Parathyroid adenoma (tissue), 2 donors: ENCODE data around the gene WSCD2.

ENCODE experiments used
- H2AFZ ChIP-seq: fragments of 300-600 bp; sonication (generic); one replicate; pipeline ENCODE4 v1.7.0; 2017; ENCODE audit warnings: antibody characterized with exemption, mild to moderate bottlenecking
- H3K27ac ChIP-seq: fragments of 300-600 bp; sonication (generic); one replicate; pipeline ENCODE4 v1.7.0; 2017
- H3K27me3 ChIP-seq: fragments of 300-600 bp; sonication (generic); one replicate; pipeline ENCODE4 v1.7.0; 2017; ENCODE audit warnings: low read length; ENCODE audit not compliant: control insufficient read depth, insufficient read depth
- H3K36me3 ChIP-seq: fragments of 300-600 bp; sonication (generic); one replicate; pipeline ENCODE4 v1.7.0; 2017; ENCODE audit warnings: low read length; ENCODE audit not compliant: control insufficient read depth, insufficient read depth
- H3K4me1 ChIP-seq: fragments of 300-600 bp; sonication (generic); one replicate; pipeline ENCODE4 v1.7.0; 2017; ENCODE audit warnings: control low read depth
- H3K4me2 ChIP-seq: fragments of 300-600 bp; sonication (generic); one replicate; pipeline ENCODE4 v1.7.0; 2017; ENCODE audit warnings: low read length
- H3K4me3 ChIP-seq: fragments of 300-600 bp; sonication (generic); one replicate; pipeline ENCODE4 v1.7.0; 2017; ENCODE audit warnings: low read depth, low read length
- H3K79me2 ChIP-seq: fragments of 300-600 bp; sonication (generic); one replicate; pipeline ENCODE4 v1.7.0; 2017; ENCODE audit warnings: control low read depth
- H3K9ac ChIP-seq: fragments of 300-600 bp; sonication (generic); one replicate; pipeline ENCODE4 v1.7.0; 2017; ENCODE audit warnings: mild to moderate bottlenecking
- H3K9me3 ChIP-seq: fragments of 300-600 bp; sonication (generic); one replicate; pipeline ENCODE4 v1.7.0; 2017; ENCODE audit warnings: low read length; ENCODE audit not compliant: control insufficient read depth
- CTCF ChIP-seq: fragments of 300-600 bp; sonication (generic); IDR thresholded peaks from one replicate; pipeline ENCODE4 v1.7.0; 2017; ENCODE audit warnings: antibody characterized with exemption, mild to moderate bottlenecking
- donor health status: primary hyperparathyroidism.

Gene WSCD2

GRCh38 chr12:108226866-108227265 lies 97.8 kb downstream of the WSCD2 start:
- no peak overlapping the region for H3K4me2 ChIP-seq
- H3K9me3 ChIP-seq = no peaks in the 10 kb centered on the region
- no peaks in the 10 kb centered on the region for H3K4me1 ChIP-seq
- H2AFZ ChIP-seq = no peak overlapping the region
- no peaks in the 10 kb centered on the region for H3K27me3 ChIP-seq
- no peak for TF ChIP-seq CTCF
- H3K79me2 ChIP-seq = no peaks in the 10 kb centered on the region
- H3K4me3 ChIP-seq = no peak overlapping the region
- no peaks in the 10 kb centered on the region for H3K36me3 ChIP-seq
- H3K9ac ChIP-seq = no peak overlapping the region
- no peak overlapping the region for H3K27ac ChIP-seq

GRCh38 chr12:108228746-108229145 lies 99.7 kb downstream of the WSCD2 start:
- TF ChIP-seq CTCF = no peak
- Histone ChIP-seq H3K27ac (no peak overlapping the region), H3K4me1 (no peaks in the 10 kb centered on the region), H3K4me2 (no peak overlapping the region), H3K9me3 (no peaks in the 10 kb centered on the region), H3K9ac (no peak overlapping the region), H3K27me3 (no peaks in the 10 kb centered on the region), H3K79me2 (no peaks in the 10 kb centered on the region), H3K36me3 (no peaks in the 10 kb centered on the region), H2AFZ (no peak overlapping the region), H3K4me3 (no peak overlapping the region)

GRCh38 chr12:108231109-108231905 lies 102.2 kb downstream of the WSCD2 start:
- Histone ChIP-seq H3K36me3 (no peaks in the 10 kb centered on the region), H2AFZ (no peak overlapping the region), H3K4me3 (no peak overlapping the region), H3K79me2 (no peaks in the 10 kb centered on the region), H3K9ac (no peak overlapping the region), H3K4me1 (no peaks in the 10 kb centered on the region), H3K27me3 (no peaks in the 10 kb centered on the region), H3K9me3 (no peaks in the 10 kb centered on the region), H3K4me2 (no peak overlapping the region), H3K27ac (no peak overlapping the region)
- no peak for TF ChIP-seq CTCF

GRCh38 chr12:108231909-108232434 lies 102.9 kb downstream of the WSCD2 start:
- H3K36me3 ChIP-seq = no peaks in the 10 kb centered on the region

More at GRCh38 chr12:108231909-108232434, 102.9 kb downstream of the WSCD2 start:
- Histone ChIP-seq H2AFZ (no peak overlapping the region), H3K4me3 (no peak overlapping the region), H3K4me2 (no peak overlapping the region), H3K4me1 (no peaks in the 10 kb centered on the region), H3K9me3 (no peaks in the 10 kb centered on the region), H3K27ac (no peak overlapping the region), H3K27me3 (no peaks in the 10 kb centered on the region), H3K9ac (no peak overlapping the region), H3K79me2 (no peaks in the 10 kb centered on the region)
- TF ChIP-seq CTCF = no peak
